BJ (cell line): ENCODE data around the gene SYNE2. TPM values are rescaled to one million over a fixed set of nuclear protein-coding genes. Genes with fewer than 3 reads are reported as not detected.
A peak's percentile ranks its signal among the peaks of the same experiment; 100 is the strongest.

ENCODE experiments used
- CTCF ChIA-PET: fragments of 350-600 bp; formaldehyde crosslinking; extraction: SDS; loops from one replicate; lab custom pipeline; 2021; ENCODE audit warnings: antibody characterized with exemption, inconsistent platforms; lab: Yijun Ruan, JAX
- POLR2A ChIA-PET: fragments of 300-600 bp; sonication (Branson Sonifier 250); formaldehyde crosslinking; extraction: SDS; loops from one replicate; lab custom pipeline; 2021; ENCODE audit warnings: antibody characterized with exemption; lab: Charles Lee
- DNase-seq: peaks from one replicate; pipeline ENCODE4 v3.0.0-alpha.2; 2011; ENCODE audit warnings: low read depth
- H3K27me3 ChIP-seq: 2 replicates; pipeline ENCODE4 v1.6.0; 2011; ENCODE audit warnings: low read length; ENCODE audit not compliant: control insufficient read depth, insufficient read depth
- H3K36me3 ChIP-seq: 2 replicates; pipeline ENCODE4 v1.5.1; 2011; ENCODE audit warnings: low read length; ENCODE audit not compliant: control insufficient read depth, insufficient read depth
- H3K4me3 ChIP-seq: 2 replicates; pipeline ENCODE4 v1.5.1; 2011; ENCODE audit warnings: low read depth, mild to moderate bottlenecking, control low read depth, low read length
- CTCF ChIP-seq: IDR thresholded peaks from 2 replicates; pipeline ENCODE4 v1.5.1; 2011; ENCODE audit warnings: low read depth, mild to moderate bottlenecking, control low read depth, inconsistent platforms, low read length, moderate library complexity; ENCODE audit not compliant: insufficient read depth
- polyA plus RNA-seq: library from polyadenylated mRNA; depleted of rRNA; stranded (reverse); fragments of >200 nt; gene quantifications from 2 replicates; pipeline ENCODE4 v1.2.3, GENCODE V29; 2011

Gene SYNE2
- polyA plus RNA-seq, 1 experiment = 5.2 TPM

DNA sequence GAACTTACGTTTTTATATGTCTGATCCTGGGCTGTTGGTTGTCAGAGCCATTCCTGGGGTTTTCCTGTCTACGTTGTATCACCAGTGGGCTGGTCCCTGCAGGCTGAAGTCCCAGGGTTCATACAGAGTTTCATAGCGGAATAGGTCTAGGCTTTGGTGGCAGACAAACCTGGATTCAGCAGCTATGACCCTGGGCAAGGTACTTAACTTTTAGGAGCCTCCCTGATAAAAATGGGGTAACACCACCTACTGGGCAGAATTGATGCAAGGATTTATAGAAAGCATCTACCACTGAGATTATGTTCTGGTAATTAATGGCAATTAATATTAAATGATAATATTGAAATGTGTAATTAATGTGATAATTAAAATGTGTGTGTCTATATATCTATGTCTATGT lies 141.2 kb downstream of the SYNE2 start:
- no peak for DNase-seq
- CTCF ChIA-PET = no interaction called here
- TF ChIP-seq CTCF = peak; percentile 21; the same call in 1 of the 2 replicates
- POLR2A ChIA-PET = no interaction called here
- no peaks in the 10 kb centered on the region for H3K36me3 ChIP-seq
- H3K4me3 ChIP-seq = no peak overlapping the region
- H3K27me3 ChIP-seq = no peaks in the 10 kb centered on the region

DNA sequence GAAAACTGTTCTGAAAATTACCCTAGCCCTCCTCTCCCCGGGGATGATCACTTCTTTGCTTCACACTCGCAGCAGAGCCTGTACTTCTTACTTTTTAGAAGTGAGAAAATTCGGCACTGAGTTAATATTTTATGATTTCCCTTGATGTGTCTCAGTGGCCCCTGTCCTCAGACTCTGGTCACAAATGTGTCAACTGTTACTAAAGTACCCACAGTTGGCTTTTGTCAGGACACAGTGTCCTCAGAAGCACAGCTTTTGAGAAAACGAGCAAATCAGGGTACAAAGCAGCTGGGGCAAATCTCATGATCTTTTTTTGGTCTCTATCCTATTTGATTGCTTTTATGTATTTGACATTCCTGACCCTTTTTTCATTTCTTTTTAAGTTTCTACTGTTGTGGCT lies 142.5 kb downstream of the SYNE2 start:
- Histone ChIP-seq H3K4me3 (no peak overlapping the region), H3K36me3 (no peaks in the 10 kb centered on the region), H3K27me3 (no peaks in the 10 kb centered on the region)
- ChIA-PET CTCF (interaction anchor here (0.9 to 1.9 kb wide), 3 partner anchors 16 to 307 kb away, joined by 3 to 5 read pairs (median 3); partner anchors contain the start of gene ESR2), POLR2A (no interaction called here)
- no peak for DNase-seq
- no peak for TF ChIP-seq CTCF

DNA sequence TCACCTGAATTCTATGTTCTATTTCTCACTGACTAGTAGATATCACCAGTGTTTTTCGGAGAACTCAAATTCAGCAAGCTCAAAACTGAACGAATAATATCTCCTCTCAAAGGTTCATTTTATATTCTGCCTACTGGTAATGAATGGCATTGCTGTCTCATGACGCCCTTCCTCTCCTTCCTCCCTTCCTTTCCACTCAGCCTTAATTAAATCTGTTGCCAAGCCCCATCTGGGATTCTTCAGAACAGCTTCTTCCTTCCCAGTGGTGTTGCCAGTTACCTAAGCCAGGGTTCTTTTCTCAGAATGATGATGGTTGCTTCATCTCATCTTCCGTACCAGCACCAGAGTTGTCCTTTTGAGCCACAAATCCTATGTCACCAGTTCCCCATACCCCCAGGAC lies 143.2 kb downstream of the SYNE2 start:
- POLR2A ChIA-PET = no interaction called here
- DNase-seq = no peak
- Histone ChIP-seq H3K4me3 (no peak overlapping the region), H3K27me3 (no peaks in the 10 kb centered on the region), H3K36me3 (no peaks in the 10 kb centered on the region)
- TF ChIP-seq CTCF = no peak
- CTCF ChIA-PET = interaction anchor here (0.9 to 1.9 kb wide), 4 partner anchors 143 to 306 kb away, joined by 3 to 5 read pairs (median 5); partner anchors contain the start of genes ESR2 and SYNE2

DNA sequence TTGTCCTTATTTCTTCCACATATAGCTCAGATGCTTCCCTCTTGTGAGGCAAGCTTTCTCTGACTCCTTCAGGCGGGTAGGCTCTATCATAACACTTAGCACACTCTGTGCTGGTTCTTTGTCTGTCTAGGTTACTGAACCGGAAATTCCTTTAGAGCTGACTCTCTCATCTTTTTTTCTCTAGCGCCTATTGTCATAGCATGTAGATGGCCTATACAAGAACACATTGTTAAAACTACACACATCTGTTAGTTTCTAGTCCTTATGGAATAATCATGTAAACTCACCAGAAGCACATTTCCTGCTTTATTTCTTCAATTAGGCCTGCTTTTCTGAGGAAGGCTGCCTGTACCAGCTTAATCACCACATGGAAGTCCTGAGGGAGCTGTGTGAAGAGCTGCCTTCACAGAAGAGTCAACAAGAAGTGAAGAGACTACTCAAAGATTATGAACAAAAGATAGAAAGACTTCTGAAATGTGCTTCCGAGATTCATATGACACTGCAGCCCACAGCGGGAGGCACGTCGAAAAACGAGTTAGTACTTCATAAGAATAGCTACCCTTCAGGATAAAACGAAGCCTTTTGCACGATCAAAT lies 143.9 kb downstream of the SYNE2 start:
- ChIA-PET POLR2A (no interaction called here), CTCF (interaction anchor here (1.2 to 2.1 kb wide), 5 partner anchors 14 to 305 kb away, joined by 3 to 11 read pairs (median 5); partner anchors contain the start of gene SYNE2)
- Histone ChIP-seq H3K4me3 (no peak overlapping the region), H3K36me3 (no peaks in the 10 kb centered on the region), H3K27me3 (no peaks in the 10 kb centered on the region)
- TF ChIP-seq CTCF = no peak
- DNase-seq = peak; percentile 6

- no peak for DNase-seq
- no peak overlapping the region for H3K4me3 ChIP-seq
- TF ChIP-seq CTCF = no peak
- H3K27me3 ChIP-seq = no peaks in the 10 kb centered on the region
- H3K36me3 ChIP-seq = no peaks in the 10 kb centered on the region
- CTCF ChIA-PET = no interaction called here
- POLR2A ChIA-PET = no interaction called here
Measured at GRCh38 chr14:64000749-64001148, 147.9 kb downstream of the SYNE2 start.
